Measurements from ENCODE around the gene TIMP4.
A peak's percentile ranks its signal among the peaks of the same experiment; 100 is the strongest.

Gene TIMP4

GRCh38 chr3:12143949-12144504, 14.7 kb downstream of the TIMP4 start:
- Mint-ChIP-seq H3K9me3 (no peaks in the 10 kb centered on the region), H3K4me3 (no peak overlapping the region), H3K27me3 (peaks cover 18% of the 10 kb centered on the region), H3K4me1 (no peaks in the 10 kb centered on the region), H3K36me3 (no peaks in the 10 kb centered on the region), H3K27ac (no peak overlapping the region)
- no peak for ATAC-seq

DNA sequence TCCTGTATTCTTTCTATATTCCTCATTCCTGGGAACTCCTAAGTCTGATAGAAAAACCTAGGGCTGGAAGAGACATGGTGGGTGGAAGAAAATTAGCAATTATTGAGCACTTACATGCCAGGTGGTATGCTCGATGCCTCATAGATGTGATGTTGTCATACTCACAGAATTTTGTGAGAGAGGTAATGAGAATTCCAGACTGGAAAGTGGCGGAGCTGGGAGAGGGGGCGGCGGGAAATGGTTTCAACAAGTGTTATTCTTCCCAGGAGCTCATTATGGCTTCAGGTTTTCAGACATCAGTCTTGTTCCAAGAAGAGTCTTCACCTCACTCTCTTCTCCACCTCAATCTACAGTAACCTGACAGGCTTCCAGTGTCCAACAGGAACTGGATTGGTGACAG, 16.2 kb downstream of the TIMP4 start:
- H3K27ac Mint-ChIP-seq: no peak overlapping the region
- H3K9me3 Mint-ChIP-seq: no peaks in the 10 kb centered on the region
- ATAC-seq: no peak
- H3K4me1 Mint-ChIP-seq: no peaks in the 10 kb centered on the region
- no peaks in the 10 kb centered on the region for H3K36me3 Mint-ChIP-seq
- no peak overlapping the region for H3K4me3 Mint-ChIP-seq
- peaks cover 3% of the 10 kb centered on the region for H3K27me3 Mint-ChIP-seq

DNA sequence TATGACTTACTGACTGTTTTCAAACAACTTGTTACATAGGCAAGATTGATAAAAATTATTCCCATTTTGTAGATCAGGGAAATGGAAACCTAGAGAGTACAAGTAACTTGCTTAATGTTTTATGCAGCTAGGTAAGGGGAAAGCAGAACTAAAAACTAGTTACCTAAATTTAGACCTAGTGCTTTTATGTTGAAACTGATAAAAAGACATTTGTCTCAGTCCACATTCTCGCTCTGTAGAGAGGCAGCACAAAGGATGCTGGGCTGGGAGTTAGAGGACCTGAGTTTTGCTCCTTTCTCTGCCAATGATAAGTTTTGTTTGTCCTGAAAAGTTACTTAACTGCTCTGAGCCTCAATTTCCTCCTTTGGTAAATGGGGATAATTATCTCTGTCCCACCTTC, 17.4 kb downstream of the TIMP4 start:
- no peaks in the 10 kb centered on the region for H3K27me3 Mint-ChIP-seq
- no peak overlapping the region for H3K27ac Mint-ChIP-seq
- H3K4me3 Mint-ChIP-seq: no peak overlapping the region
- H3K9me3 Mint-ChIP-seq: no peaks in the 10 kb centered on the region
- ATAC-seq: no peak
- no peaks in the 10 kb centered on the region for H3K4me1 Mint-ChIP-seq
- no peaks in the 10 kb centered on the region for H3K36me3 Mint-ChIP-seq

DNA sequence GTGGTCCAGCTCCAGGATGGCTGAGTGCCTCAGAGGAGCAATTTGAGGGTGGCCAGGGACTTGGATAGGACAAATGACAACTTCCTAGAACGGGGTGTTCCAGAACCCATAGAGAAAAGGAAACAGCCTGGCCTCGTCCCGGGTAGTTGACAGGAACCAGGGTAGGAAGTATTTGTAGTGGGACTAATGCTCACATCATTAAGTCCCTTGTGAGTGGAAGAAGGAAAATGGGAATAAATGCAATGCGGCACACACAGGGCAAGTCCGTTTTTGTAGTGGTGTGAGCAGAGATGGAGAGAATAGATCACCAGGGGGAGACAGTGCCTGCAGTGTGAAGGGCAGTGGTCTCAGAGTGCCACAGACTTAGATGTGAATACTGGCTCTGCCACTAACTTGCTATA, 19.6 kb downstream of the TIMP4 start:
- no peaks in the 10 kb centered on the region for H3K36me3 Mint-ChIP-seq
- no peak overlapping the region for H3K27ac Mint-ChIP-seq
- peak; percentile 60 for ATAC-seq
- H3K9me3 Mint-ChIP-seq: no peaks in the 10 kb centered on the region
- no peak overlapping the region for H3K4me3 Mint-ChIP-seq
- no peaks in the 10 kb centered on the region for H3K4me1 Mint-ChIP-seq
- H3K27me3 Mint-ChIP-seq: peaks cover 7% of the 10 kb centered on the region

GRCh38 chr3:12138044-12138443, 20.7 kb downstream of the TIMP4 start:
- H3K9me3 Mint-ChIP-seq: no peaks in the 10 kb centered on the region
- ATAC-seq: peak; percentile 62
- H3K4me3 Mint-ChIP-seq: no peak overlapping the region
- H3K27ac Mint-ChIP-seq: no peak overlapping the region
- H3K36me3 Mint-ChIP-seq: no peaks in the 10 kb centered on the region
- H3K4me1 Mint-ChIP-seq: no peaks in the 10 kb centered on the region
- H3K27me3 Mint-ChIP-seq: peaks cover 18% of the 10 kb centered on the region

GRCh38 chr3:12136371-12136770, 22.3 kb downstream of the TIMP4 start:
- Mint-ChIP-seq H3K4me1 (no peaks in the 10 kb centered on the region), H3K4me3 (no peak overlapping the region), H3K9me3 (no peaks in the 10 kb centered on the region), H3K27ac (no peak overlapping the region), H3K36me3 (no peaks in the 10 kb centered on the region), H3K27me3 (peaks cover 34% of the 10 kb centered on the region)
- ATAC-seq: no peak

- H3K36me3 Mint-ChIP-seq: no peaks in the 10 kb centered on the region
- no peaks in the 10 kb centered on the region for H3K9me3 Mint-ChIP-seq
- H3K4me3 Mint-ChIP-seq: no peak overlapping the region
- peaks cover 34% of the 10 kb centered on the region for H3K27me3 Mint-ChIP-seq
- H3K27ac Mint-ChIP-seq: no peak overlapping the region
- ATAC-seq: peak; percentile 84
- H3K4me1 Mint-ChIP-seq: no peaks in the 10 kb centered on the region
Measured at GRCh38 chr3:12135029-12135657, 23.6 kb downstream of the TIMP4 start.

GRCh38 chr3:12132881-12133280, 25.8 kb downstream of the TIMP4 start:
- Mint-ChIP-seq H3K27me3 (peaks cover 49% of the 10 kb centered on the region), H3K4me1 (no peaks in the 10 kb centered on the region), H3K9me3 (no peaks in the 10 kb centered on the region), H3K27ac (no peak overlapping the region), H3K4me3 (no peak overlapping the region), H3K36me3 (no peaks in the 10 kb centered on the region)
- ATAC-seq: no peak

DNA sequence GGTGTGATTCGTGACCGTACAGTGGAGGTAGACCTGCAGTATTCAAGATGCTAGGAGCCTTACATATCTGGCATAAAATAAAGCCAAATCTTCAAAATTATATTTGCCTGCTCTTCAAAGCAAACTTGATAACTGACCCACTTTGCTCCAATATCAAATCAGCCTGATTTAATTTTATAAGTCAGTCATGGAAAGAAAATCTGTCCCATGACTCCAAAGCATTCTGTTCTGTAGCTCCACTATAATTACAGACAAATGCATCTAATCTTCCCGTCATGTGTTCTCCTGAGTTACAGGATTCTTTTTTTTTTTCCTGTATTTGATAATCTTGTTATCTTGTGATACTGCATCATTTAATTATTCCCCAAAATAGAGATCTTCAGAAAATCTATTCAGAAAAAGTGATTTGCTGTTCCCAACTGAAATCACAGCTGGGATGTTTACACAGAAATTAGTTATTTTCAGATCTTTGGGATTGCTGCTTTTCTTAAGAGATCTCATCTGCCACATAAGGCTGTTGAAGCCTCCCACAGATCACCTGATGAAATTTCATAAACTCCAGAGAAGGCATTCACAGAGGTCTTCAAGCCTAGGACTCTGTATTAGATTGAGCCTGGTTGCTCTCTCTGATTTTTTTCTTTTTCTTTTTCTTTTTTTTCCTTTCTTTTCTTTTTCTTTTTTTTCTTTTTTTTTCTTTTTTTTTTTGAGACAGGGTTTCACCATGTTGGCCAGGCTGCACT, 27.2 kb downstream of the TIMP4 start:
- Mint-ChIP-seq H3K9me3 (no peaks in the 10 kb centered on the region), H3K36me3 (no peaks in the 10 kb centered on the region), H3K27ac (no peak overlapping the region), H3K27me3 (peaks cover 51% of the 10 kb centered on the region), H3K4me3 (no peak overlapping the region), H3K4me1 (no peaks in the 10 kb centered on the region)
- ATAC-seq: no peak

DNA sequence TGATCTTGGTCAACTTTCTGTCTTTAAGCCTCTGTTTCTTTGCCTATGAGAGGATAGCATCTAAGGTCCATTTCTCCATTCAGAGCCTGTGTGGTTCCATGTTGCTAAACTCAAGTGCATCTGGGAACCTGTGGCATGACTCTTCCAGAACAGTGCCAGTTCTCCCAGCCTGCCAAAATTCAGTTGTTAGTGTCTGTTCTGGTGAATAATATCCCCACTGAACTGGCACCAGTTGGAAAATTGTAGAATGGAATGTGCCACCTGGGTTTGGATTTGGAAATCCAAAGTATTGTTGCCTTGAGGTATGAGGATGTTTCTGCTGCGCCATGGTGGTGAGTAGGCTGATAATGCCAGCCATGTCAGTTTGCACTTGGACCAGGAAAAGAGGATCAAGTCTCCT, 31.3 kb downstream of the TIMP4 start:
- no peaks in the 10 kb centered on the region for H3K4me1 Mint-ChIP-seq
- H3K4me3 Mint-ChIP-seq: no peak overlapping the region
- no peaks in the 10 kb centered on the region for H3K9me3 Mint-ChIP-seq
- peaks cover 51% of the 10 kb centered on the region for H3K27me3 Mint-ChIP-seq
- no peaks in the 10 kb centered on the region for H3K36me3 Mint-ChIP-seq
- H3K27ac Mint-ChIP-seq: no peak overlapping the region
- ATAC-seq: no peak

DNA sequence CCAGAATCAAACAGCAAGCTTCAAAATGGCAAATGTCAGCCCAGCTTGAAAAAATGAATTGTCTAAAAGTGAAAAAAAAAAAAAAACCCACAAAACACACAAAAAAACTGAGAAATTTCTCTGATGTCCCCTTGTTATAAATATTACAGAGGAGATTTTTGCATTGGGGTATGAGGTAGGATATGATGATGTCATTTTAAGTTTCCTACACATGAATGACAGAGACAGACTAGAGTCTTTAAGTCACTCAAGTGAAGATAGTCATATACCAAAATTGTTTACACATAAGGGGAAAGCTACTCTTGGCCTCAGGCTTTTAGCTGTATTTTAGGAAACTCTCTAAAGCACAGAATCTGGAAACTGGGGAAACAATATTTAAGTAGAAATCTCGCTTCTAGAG, 32.9 kb downstream of the TIMP4 start:
- H3K36me3 Mint-ChIP-seq: no peaks in the 10 kb centered on the region
- no peak overlapping the region for H3K4me3 Mint-ChIP-seq
- ATAC-seq: no peak
- no peak overlapping the region for H3K27ac Mint-ChIP-seq
- peaks cover 52% of the 10 kb centered on the region for H3K27me3 Mint-ChIP-seq
- H3K9me3 Mint-ChIP-seq: no peaks in the 10 kb centered on the region
- H3K4me1 Mint-ChIP-seq: peaks cover 3% of the 10 kb centered on the region

- Mint-ChIP-seq H3K36me3 (no peaks in the 10 kb centered on the region), H3K27ac (no peak overlapping the region), H3K9me3 (no peaks in the 10 kb centered on the region), H3K27me3 (peaks cover 54% of the 10 kb centered on the region), H3K4me3 (no peak overlapping the region), H3K4me1 (peaks cover 9% of the 10 kb centered on the region)
- no peak for ATAC-seq
Measured at GRCh38 chr3:12121466-12121865, 37.2 kb downstream of the TIMP4 start.

DNA sequence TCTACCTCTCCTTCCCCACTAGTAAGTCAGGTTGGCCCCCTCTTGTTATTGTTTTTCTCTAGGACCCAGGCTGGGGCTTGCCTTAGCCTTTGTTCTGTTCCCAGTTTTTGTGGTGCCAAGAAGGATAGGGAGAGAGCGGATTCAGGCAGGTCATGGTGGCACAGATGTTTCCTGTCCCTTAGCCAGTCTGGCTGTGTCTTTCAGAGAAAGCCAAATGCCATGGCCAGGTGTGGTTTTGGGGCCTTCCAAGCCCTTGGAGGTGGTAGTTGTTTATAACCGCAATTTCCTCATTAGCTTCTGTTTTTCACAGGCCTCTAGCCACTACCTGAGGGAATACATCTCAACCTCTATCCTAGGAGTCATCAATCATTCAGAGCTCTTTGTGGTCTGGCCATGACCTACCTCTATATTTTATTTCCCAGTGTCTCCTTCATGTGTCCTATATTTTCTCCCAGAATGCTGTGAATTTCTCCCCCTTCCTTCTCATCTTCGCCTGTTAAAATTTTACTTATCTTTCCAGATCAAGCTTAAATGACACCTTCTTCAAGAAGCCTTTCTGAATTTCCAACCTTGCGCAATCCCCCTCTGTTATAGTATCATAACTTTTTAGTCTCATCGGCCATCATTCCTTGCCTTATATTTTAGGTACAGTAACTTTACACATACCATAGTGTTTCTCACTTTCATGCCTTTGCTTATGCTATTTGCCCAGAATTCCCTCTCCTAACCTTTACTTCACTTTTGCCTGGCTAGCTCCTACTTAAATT, 38.2 kb downstream of the TIMP4 start:
- Mint-ChIP-seq H3K36me3 (no peaks in the 10 kb centered on the region), H3K4me3 (no peak overlapping the region), H3K27me3 (peaks cover 60% of the 10 kb centered on the region), H3K4me1 (peaks cover 9% of the 10 kb centered on the region), H3K27ac (no peak overlapping the region), H3K9me3 (no peaks in the 10 kb centered on the region)
- peak; percentile 51 for ATAC-seq

- H3K27me3 Mint-ChIP-seq: peaks cover 59% of the 10 kb centered on the region
- H3K27ac Mint-ChIP-seq: no peak overlapping the region
- no peaks in the 10 kb centered on the region for H3K9me3 Mint-ChIP-seq
- ATAC-seq: no peak
- peaks cover 9% of the 10 kb centered on the region for H3K4me1 Mint-ChIP-seq
- H3K36me3 Mint-ChIP-seq: no peaks in the 10 kb centered on the region
- no peak overlapping the region for H3K4me3 Mint-ChIP-seq
Measured at GRCh38 chr3:12117473-12117872, 41.2 kb downstream of the TIMP4 start.

- peaks cover 9% of the 10 kb centered on the region for H3K4me1 Mint-ChIP-seq
- no peak overlapping the region for H3K27ac Mint-ChIP-seq
- ATAC-seq: no peak
- H3K4me3 Mint-ChIP-seq: no peak overlapping the region
- peaks cover 61% of the 10 kb centered on the region for H3K27me3 Mint-ChIP-seq
- H3K36me3 Mint-ChIP-seq: no peaks in the 10 kb centered on the region
- H3K9me3 Mint-ChIP-seq: no peaks in the 10 kb centered on the region
Measured at GRCh38 chr3:12116870-12117269, 41.8 kb downstream of the TIMP4 start.

Measured in stimulated activated memory B cell treated with anti-CD40 and anti-IgM and Interleukin-4, amounts not matched to agents 10 μg/mL and 1 μg/mL and 100 μg/mL, for 72 hours (primary cell).